ENCODE measurements around the gene FAM216B. TPM values are rescaled to one million over a fixed set of nuclear protein-coding genes. Genes with fewer than 3 reads are reported as not detected.

The FAM216B gene
- polyA plus RNA-seq, 1 donor (not counting 4 experiments of a cell fraction or from before 2014, with no cell fraction given), result not detected

DNA sequence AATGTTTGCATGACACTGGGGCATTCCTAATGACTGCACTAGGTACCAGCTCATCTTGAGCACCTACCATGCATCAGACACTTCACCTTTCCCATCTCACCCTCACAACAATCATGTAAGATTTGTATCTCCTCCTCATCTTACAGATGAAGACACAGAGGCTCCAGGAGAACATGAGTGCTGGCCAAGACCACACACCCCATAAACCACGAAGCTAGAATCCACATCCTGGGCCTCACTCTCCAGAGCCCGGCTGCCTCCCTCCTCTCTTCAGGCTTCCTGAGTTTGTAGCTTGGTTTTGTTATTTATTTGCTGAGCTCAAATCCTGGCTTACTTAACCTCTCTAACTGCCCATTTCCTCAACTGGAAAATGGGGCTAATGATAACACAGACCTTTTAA lies 25.9 kb downstream of the FAM216B start:
- H3K9me3 ChIP-seq (ENCODE audit: control insufficient read depth, low read depth, low read length), result no peaks in the 10 kb centered on the region
- H3K4me1 ChIP-seq (ENCODE audit: control insufficient read depth, extremely low read depth, insufficient read depth, low read length), result no peaks in the 10 kb centered on the region
- no peaks in the 10 kb centered on the region for H3K79me2 ChIP-seq (ENCODE audit: control insufficient read depth, insufficient read depth, low read length)
- H4K20me1 ChIP-seq (ENCODE audit: control insufficient read depth, extremely low read depth, insufficient read depth, low read length), result no peaks in the 10 kb centered on the region
- H3K9ac ChIP-seq (ENCODE audit: control insufficient read depth, extremely low read depth, insufficient read depth, low read length), result no peak overlapping the region
- H3K27ac ChIP-seq (ENCODE audit: control insufficient read depth, insufficient read depth, low read length), result no peak overlapping the region
- no peaks in the 10 kb centered on the region for H3K36me3 ChIP-seq (ENCODE audit: control insufficient read depth in 2 of 2, extremely low read depth in 1 of 2, insufficient read depth in 2 of 2, low read length in 2 of 2)
- TF ChIP-seq CTCF (optimal IDR thresholded peaks at IDR 0.05 in 1 of 3, IDR thresholded peaks at IDR 0.05 in 1 of 3, conservative IDR thresholded peaks at IDR 0.05 in 1 of 3; ENCODE audit: extremely low read depth in 1 of 3, insufficient read depth in 2 of 3, low read length in 3 of 3) (no peak), EZH2 (IDR thresholded peaks at IDR 0.05; ENCODE audit: low read length) (no peak)
- no peak overlapping the region for H3K4me3 ChIP-seq (ENCODE audit: control insufficient read depth in 2 of 3, extremely low read depth in 1 of 3, insufficient read depth in 2 of 3, low read depth in 1 of 3, low read length in 3 of 3)
- no peak overlapping the region for H3K4me2 ChIP-seq (ENCODE audit: control insufficient read depth, extremely low read depth, insufficient read depth, low read depth, low read length)
- H3K9me1 ChIP-seq (ENCODE audit: control insufficient read depth, extremely low read depth, insufficient read depth, low read length), result no peaks in the 10 kb centered on the region
- DNase-seq (ENCODE audit: low read depth, low spot score) (no peak), FAIRE-seq (no peak)
- no peaks in the 10 kb centered on the region for H3K27me3 ChIP-seq (ENCODE audit: control insufficient read depth, extremely low read depth, insufficient read depth, low read length)
- H2AFZ ChIP-seq (ENCODE audit: control insufficient read depth, low read length), result no peak overlapping the region
- dilution Hi-C loops (cut with MboI; ENCODE audit: extremely low pct_ligation_motif_present, low sequenced_read_pairs), result no loop called here

DNA sequence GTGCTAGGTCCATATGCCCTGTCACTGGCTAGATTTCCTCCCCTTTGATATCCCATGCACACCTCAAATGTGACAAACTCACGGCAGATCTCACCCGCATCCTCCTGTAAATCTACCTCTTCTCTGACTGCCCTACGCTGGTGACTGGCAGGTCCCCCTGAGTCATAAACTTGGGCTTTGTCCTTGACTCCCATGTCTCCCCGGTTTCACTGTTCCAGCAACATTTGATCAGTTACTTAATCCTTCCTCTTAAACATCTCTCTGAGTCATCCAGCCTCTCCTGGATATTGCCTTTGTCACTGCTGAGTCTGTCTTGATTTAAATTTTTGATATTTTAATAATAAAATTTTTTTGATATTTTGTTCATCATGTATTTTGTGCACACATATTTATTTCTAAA lies 26.5 kb downstream of the FAM216B start:
- DNase-seq (ENCODE audit: low read depth, low spot score) (no peak), FAIRE-seq (no peak)
- no peak overlapping the region for H3K4me2 ChIP-seq (ENCODE audit: control insufficient read depth, extremely low read depth, insufficient read depth, low read depth, low read length)
- no peaks in the 10 kb centered on the region for H3K36me3 ChIP-seq (ENCODE audit: control insufficient read depth in 2 of 2, extremely low read depth in 1 of 2, insufficient read depth in 2 of 2, low read length in 2 of 2)
- TF ChIP-seq CTCF (optimal IDR thresholded peaks at IDR 0.05 in 1 of 3, IDR thresholded peaks at IDR 0.05 in 1 of 3, conservative IDR thresholded peaks at IDR 0.05 in 1 of 3; ENCODE audit: extremely low read depth in 1 of 3, insufficient read depth in 2 of 3, low read length in 3 of 3) (no peak), EZH2 (IDR thresholded peaks at IDR 0.05; ENCODE audit: low read length) (no peak)
- H3K79me2 ChIP-seq (ENCODE audit: control insufficient read depth, insufficient read depth, low read length), result no peaks in the 10 kb centered on the region
- H3K27ac ChIP-seq (ENCODE audit: control insufficient read depth, insufficient read depth, low read length), result no peak overlapping the region
- H3K4me3 ChIP-seq (ENCODE audit: control insufficient read depth in 2 of 3, extremely low read depth in 1 of 3, insufficient read depth in 2 of 3, low read depth in 1 of 3, low read length in 3 of 3), result no peak overlapping the region
- H2AFZ ChIP-seq (ENCODE audit: control insufficient read depth, low read length), result no peak overlapping the region
- H3K9me1 ChIP-seq (ENCODE audit: control insufficient read depth, extremely low read depth, insufficient read depth, low read length), result no peaks in the 10 kb centered on the region
- H3K9me3 ChIP-seq (ENCODE audit: control insufficient read depth, low read depth, low read length), result no peaks in the 10 kb centered on the region
- H3K27me3 ChIP-seq (ENCODE audit: control insufficient read depth, extremely low read depth, insufficient read depth, low read length), result no peaks in the 10 kb centered on the region
- dilution Hi-C loops (cut with MboI; ENCODE audit: extremely low pct_ligation_motif_present, low sequenced_read_pairs), result no loop called here
- H4K20me1 ChIP-seq (ENCODE audit: control insufficient read depth, extremely low read depth, insufficient read depth, low read length), result no peaks in the 10 kb centered on the region
- H3K9ac ChIP-seq (ENCODE audit: control insufficient read depth, extremely low read depth, insufficient read depth, low read length), result no peak overlapping the region
- no peaks in the 10 kb centered on the region for H3K4me1 ChIP-seq (ENCODE audit: control insufficient read depth, extremely low read depth, insufficient read depth, low read length)

Data from keratinocyte (primary cell).